Spleen (tissue), 11 donors: Measurements from ENCODE around the gene ZMIZ1. TPM values are rescaled to one million over a fixed set of nuclear protein-coding genes. Genes with fewer than 3 reads are reported as not detected.
A peak's percentile ranks its signal among the peaks of the same experiment; 100 is the strongest.

Experiments
- DNase-seq: peaks from one replicate; pipeline ENCODE4 v3.0.0-alpha.2; 2020
- H3K27ac ChIP-seq, 8 donors: fragments of 200-600 bp; sonication (generic) in 7 of 8; 1 replicate in 4 of 8; 2 replicates in 4 of 8; pipeline versions ENCODE4 v1.5.0 to v1.8.0; 2016 to 2021; ENCODE audit warnings: inconsistent platforms in 4 of 8, mild to moderate bottlenecking in 4 of 8, moderate library complexity in 1 of 8
- H3K27me3 ChIP-seq, 7 donors: fragments of 200-600 bp; sonication (generic) in 6 of 7; replicated peaks in 1 of 7; 1 replicate in 4 of 7; 2 replicates in 3 of 7; pipeline versions ENCODE4 v1.5.0 to v1.8.0; 2016 to 2021; ENCODE audit warnings: inconsistent platforms in 3 of 7, mild to moderate bottlenecking in 1 of 7
- H3K36me3 ChIP-seq, 6 donors: fragments of 200-600 bp; sonication (generic) in 5 of 6; 1 replicate in 4 of 6; 2 replicates in 2 of 6; pipeline versions ENCODE4 v1.5.0 to v1.8.0; 2016 to 2021; ENCODE audit warnings: inconsistent platforms in 2 of 6
- H3K4me1 ChIP-seq, 6 donors: fragments of 200-600 bp; sonication (generic) in 5 of 6; 1 replicate in 3 of 6; 2 replicates in 3 of 6; pipeline versions ENCODE4 v1.5.0 to v1.8.0; 2016 to 2021; ENCODE audit warnings: inconsistent platforms in 3 of 6
- H3K4me3 ChIP-seq, 8 donors: fragments of 200-600 bp; sonication (generic) in 7 of 8; 1 replicate in 4 of 8; 2 replicates in 4 of 8; pipeline versions ENCODE4 v1.5.0 to v1.8.0; 2016 to 2021; ENCODE audit warnings: inconsistent platforms in 4 of 8, mild to moderate bottlenecking in 4 of 8, moderate library complexity in 2 of 8
- H3K9me3 ChIP-seq, 8 donors: fragments of 200-600 bp; sonication (generic) in 7 of 8; 1 replicate in 4 of 8; 2 replicates in 4 of 8; pipeline versions ENCODE4 v1.5.0 to v1.8.0; 2016 to 2021; ENCODE audit warnings: inconsistent platforms in 4 of 8
- POLR2A ChIP-seq, 3 donors: fragments of 450-650 bp; IDR thresholded peaks; one replicate each; pipeline ENCODE4 v1.5.1; 2017; ENCODE audit warnings: antibody characterized with exemption in 3 of 3, mild to moderate bottlenecking in 1 of 3
- POLR2AphosphoS5 ChIP-seq, 3 donors: sonication (generic); formaldehyde crosslinking; IDR thresholded peaks; one replicate each; pipeline ENCODE4 v1.5.1; 2017; ENCODE audit warnings: antibody characterized with exemption in 3 of 3
- WGBS, 5 donors: extraction: QIAGEN DNeasy Blood & Tissue Kit in 3 of 5; methylation state at CpG; one replicate each; pipeline versions ENCODE4 v1.1.5 to v1.1.7; 2013 to 2018; 5-methylcytosine and 5-hydroxymethylcytosine counted together
- intact Hi-C: fragments of 100-400 bp; cut with DNase I; formaldehyde crosslinking; loops from one replicate; pipeline ENCODE4 v1.15.0; 2023; ENCODE audit warnings: low total_unique reads
- polyA plus RNA-seq, 3 donors: library from polyadenylated mRNA; stranded (reverse); fragments of 200-250 nt; gene quantifications; one replicate each; pipeline ENCODE4 v1.2.1, GENCODE V29; 2013
- total RNA-seq, 7 donors: library from RNA; depleted of rRNA in 3 of 7; stranded (reverse); fragments of >200 nt in 3 of 7; fragmentation: NEBNext Ultra II Directional in 4 of 7; extraction: Animal tissue kit (Norgen Biotek cat#: 25700) in 4 of 7; gene quantifications; one replicate each; pipeline versions ENCODE4 v1.1.0 to v1.2.1, GENCODE V29; 2016 to 2021
- TF ChIP-seq, protein P1 (sequence below), 11 experiments: fragments of 200-600 bp in 7 of 11; fragments of 450-650 bp in 4 of 11; sonication (generic) in 4 of 11; IDR thresholded peaks in 8 of 11; conservative IDR thresholded peaks in 3 of 11; 1 replicate in 7 of 11; 2 replicates in 4 of 11; pipeline versions ENCODE4 v1.4.0 to v1.8.0; 2016 to 2021; ENCODE audit warnings: antibody characterized with exemption in 11 of 11, inconsistent platforms in 4 of 11, mild to moderate bottlenecking in 1 of 11
- donor health status: healthy with polysubstance abuse.
- donor health status: DM: no; HTN: no; CAD: no; lungs with moderate emphysema.
- donor health status: DM: no; HTN: no; CAD: no.
- donor health status: Bipolar disorder and iron deficiency.
- donor health status: healthy.
- donor health status: DM: no; HTN: no; CAD: no.
- donor health status: DM: yes; HTN: yes; CAD: no.

Gene ZMIZ1
- total and polyA plus RNA-seq, 10 donors: 10.7 to 210 (median 125) TPM

DNA sequence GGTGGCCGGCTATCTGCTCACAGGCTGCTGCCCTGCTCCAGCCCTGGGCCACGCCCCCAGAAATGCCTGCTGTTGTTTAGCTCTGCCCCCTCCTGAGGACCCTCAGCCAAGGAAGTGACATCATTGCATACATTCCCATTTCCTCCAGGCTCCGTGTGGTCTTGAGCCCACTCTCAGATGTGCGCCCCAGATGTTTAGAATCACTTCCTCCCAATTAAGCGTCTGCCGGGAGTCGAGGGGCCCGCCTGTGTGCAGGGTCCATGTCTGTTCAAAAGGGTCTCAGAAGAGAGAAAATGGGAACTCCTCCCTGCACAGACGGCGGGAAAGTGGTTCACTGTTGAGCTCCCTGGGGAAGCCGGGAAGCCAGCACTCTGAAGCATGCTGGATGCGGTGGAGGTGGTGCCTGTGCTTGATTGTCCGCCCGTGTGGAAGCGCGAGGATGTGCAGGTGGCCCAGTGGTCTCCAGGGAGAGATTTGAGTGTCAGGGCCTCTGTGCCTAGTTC is 161.6 kb downstream of the ZMIZ1 start:
- H3K36me3 ChIP-seq: peaks cover 0 to 84% (median 0%) of the 10 kb centered on the region in 6 donors
- peaks cover 0 to 63% (median 37%) of the 10 kb centered on the region in 6 donors for H3K4me1 ChIP-seq
- no peak for DNase-seq
- WGBS, 5 donors: 42 to 57% (median 49%) methylated on average over 16 of the region's 16 CpGs
- intact Hi-C loops: no loop called here
- TF ChIP-seq, protein P1, sequence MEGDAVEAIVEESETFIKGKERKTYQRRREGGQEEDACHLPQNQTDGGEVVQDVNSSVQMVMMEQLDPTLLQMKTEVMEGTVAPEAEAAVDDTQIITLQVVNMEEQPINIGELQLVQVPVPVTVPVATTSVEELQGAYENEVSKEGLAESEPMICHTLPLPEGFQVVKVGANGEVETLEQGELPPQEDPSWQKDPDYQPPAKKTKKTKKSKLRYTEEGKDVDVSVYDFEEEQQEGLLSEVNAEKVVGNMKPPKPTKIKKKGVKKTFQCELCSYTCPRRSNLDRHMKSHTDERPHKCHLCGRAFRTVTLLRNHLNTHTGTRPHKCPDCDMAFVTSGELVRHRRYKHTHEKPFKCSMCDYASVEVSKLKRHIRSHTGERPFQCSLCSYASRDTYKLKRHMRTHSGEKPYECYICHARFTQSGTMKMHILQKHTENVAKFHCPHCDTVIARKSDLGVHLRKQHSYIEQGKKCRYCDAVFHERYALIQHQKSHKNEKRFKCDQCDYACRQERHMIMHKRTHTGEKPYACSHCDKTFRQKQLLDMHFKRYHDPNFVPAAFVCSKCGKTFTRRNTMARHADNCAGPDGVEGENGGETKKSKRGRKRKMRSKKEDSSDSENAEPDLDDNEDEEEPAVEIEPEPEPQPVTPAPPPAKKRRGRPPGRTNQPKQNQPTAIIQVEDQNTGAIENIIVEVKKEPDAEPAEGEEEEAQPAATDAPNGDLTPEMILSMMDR (IDR thresholded peaks at IDR 0.05 in 8 of 11, conservative IDR thresholded peaks at IDR 0.05 in 3 of 11): no peak
- TF ChIP-seq POLR2AphosphoS5 (IDR thresholded peaks at IDR 0.05): no peak
- TF ChIP-seq POLR2A (IDR thresholded peaks at IDR 0.05): no peak
- no peaks in the 10 kb centered on the region for H3K27me3 ChIP-seq
- no peaks in the 10 kb centered on the region for H3K9me3 ChIP-seq
- H3K4me3 ChIP-seq: no peak overlapping the region
- peak overlapping the region in 3 of 8 donors; percentile 21 to 33 (median 22) for H3K27ac ChIP-seq

DNA sequence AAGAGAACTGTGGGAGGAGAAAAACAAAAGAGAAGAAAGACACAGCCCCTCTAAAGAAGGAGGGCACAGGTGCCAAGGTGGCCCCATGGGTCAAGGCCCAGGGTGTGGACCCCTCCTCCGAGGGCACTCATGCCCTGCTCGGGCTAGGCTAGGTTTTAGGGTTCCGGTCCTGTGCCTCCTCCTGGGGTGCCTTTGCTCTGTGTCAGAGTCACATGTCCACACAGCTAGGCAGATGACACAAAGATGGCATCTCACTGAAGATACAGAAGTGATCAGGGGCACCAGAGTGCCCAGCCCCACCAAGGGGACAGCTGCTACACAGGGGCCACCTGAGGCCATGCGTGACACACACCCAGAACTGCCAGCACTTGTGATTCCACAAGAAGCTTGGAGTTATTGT is 162.1 kb downstream of the ZMIZ1 start:
- intact Hi-C loops: no loop called here

DNA sequence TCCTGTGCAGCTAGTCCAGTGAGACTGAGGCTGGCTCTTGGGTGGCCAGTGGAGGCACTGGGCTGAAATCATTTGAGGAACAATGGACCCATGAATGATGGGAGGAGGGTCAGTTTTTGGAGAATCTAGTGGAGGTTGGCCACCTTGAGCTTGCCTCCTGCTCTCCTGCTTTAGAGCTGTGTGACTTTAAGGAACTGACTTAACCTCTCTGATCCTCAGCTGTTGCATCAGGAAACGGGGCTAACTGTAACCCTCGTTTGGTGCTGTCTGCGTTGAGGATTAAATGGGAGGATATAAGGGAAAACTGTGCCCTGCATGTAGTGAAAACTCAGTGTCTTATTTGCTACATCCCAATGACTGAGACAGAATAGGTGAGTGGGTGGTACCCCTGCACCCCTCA is 163.1 kb downstream of the ZMIZ1 start:
- peak in 1 of 3 donors; percentile 6 for TF ChIP-seq POLR2AphosphoS5 (IDR thresholded peaks at IDR 0.05)
- TF ChIP-seq POLR2A (IDR thresholded peaks at IDR 0.05): no peak
- TF ChIP-seq, protein P1 (IDR thresholded peaks at IDR 0.05 in 8 of 11, conservative IDR thresholded peaks at IDR 0.05 in 3 of 11): no peak
- Histone ChIP-seq H3K4me1 (peaks cover 0 to 79% (median 49%) of the 10 kb centered on the region in 6 donors), H3K4me3 (no peak overlapping the region), H3K27ac (no peak overlapping the region), H3K27me3 (no peaks in the 10 kb centered on the region), H3K9me3 (no peaks in the 10 kb centered on the region), H3K36me3 (peaks cover 0 to 75% (median 0%) of the 10 kb centered on the region in 6 donors)
- 55 to 81% (median 61%) methylated on average over 3 of the region's 3 CpGs for WGBS, 5 donors
- no peak for DNase-seq
- intact Hi-C loops: no loop called here

More for the DNA sequence above, 162.1 kb downstream of the ZMIZ1 start:
- H3K36me3 ChIP-seq: peaks cover 0 to 86% (median 0%) of the 10 kb centered on the region in 6 donors
- no peaks in the 10 kb centered on the region for H3K27me3 ChIP-seq
- no peak overlapping the region for H3K4me3 ChIP-seq
- peak overlapping the region in 1 of 8 donors; percentile 21 for H3K27ac ChIP-seq
- DNase-seq: no peak
- no peaks in the 10 kb centered on the region for H3K9me3 ChIP-seq
- WGBS, 5 donors: 73 to 81% (median 74%) methylated on average over 4 of the region's 4 CpGs
- peaks cover 0 to 68% (median 39%) of the 10 kb centered on the region in 6 donors for H3K4me1 ChIP-seq
- TF ChIP-seq POLR2A (IDR thresholded peaks at IDR 0.05) (no peak), POLR2AphosphoS5 (IDR thresholded peaks at IDR 0.05) (peak in 1 of 3 donors; percentile 12)
- TF ChIP-seq, protein P1 (IDR thresholded peaks at IDR 0.05 in 8 of 11, conservative IDR thresholded peaks at IDR 0.05 in 3 of 11): no peak

DNA sequence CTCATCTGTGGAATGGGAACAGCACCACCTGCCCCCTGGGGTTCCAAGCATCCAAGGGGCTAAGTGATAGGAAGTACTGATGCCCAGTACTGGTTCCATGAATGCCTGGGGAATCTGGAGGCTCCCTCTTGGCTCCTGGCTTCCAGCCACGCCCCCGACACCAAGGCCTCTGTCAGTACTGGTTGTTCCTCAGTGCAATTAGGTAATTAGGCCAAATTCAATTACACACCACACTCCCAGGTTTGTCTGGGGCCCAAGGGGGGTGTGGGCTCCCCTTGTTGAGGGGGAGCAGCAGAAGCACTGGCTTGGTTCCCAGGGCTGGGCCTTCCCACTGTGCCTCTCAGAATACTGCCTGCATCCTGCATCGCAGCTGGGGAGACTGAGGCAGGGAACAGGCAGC is 164.1 kb downstream of the ZMIZ1 start:
- TF ChIP-seq POLR2A (IDR thresholded peaks at IDR 0.05) (no peak), POLR2AphosphoS5 (IDR thresholded peaks at IDR 0.05) (no peak)
- TF ChIP-seq, protein P1 (IDR thresholded peaks at IDR 0.05 in 8 of 11, conservative IDR thresholded peaks at IDR 0.05 in 3 of 11): no peak
- H3K36me3 ChIP-seq: peaks cover 0 to 68% (median 0%) of the 10 kb centered on the region in 6 donors
- DNase-seq: no peak
- no peaks in the 10 kb centered on the region for H3K9me3 ChIP-seq
- 61 to 94% (median 85%) methylated on average over 2 to 3 of the region's 3 CpGs for WGBS, 5 donors
- H3K4me3 ChIP-seq: no peak overlapping the region
- H3K4me1 ChIP-seq: peaks cover 2 to 83% (median 55%) of the 10 kb centered on the region in 6 donors
- no peaks in the 10 kb centered on the region for H3K27me3 ChIP-seq
- intact Hi-C loops: no loop called here
- H3K27ac ChIP-seq: no peak overlapping the region
